Cardiac muscle cell (in vitro differentiated cells and primary cell): ENCODE measurements around the gene SOX21. TPM values are rescaled to one million over a fixed set of nuclear protein-coding genes. Genes with fewer than 3 reads are reported as not detected.

Experiments used
- DNase-seq, 2 donors: peaks; one replicate each; pipeline versions ENCODE4 v3.0.0 to v3.0.0-alpha.2; 2010 to 2017; ENCODE audit warnings: low read depth in 1 of 2, low spot score in 1 of 2
- H3K27ac ChIP-seq: fragments of 200-600 bp; sonication (generic); 2 replicates; pipeline ENCODE4 v1.5.1; 2016
- H3K27me3 ChIP-seq: fragments of 200-600 bp; sonication (generic); 2 replicates; pipeline ENCODE4 v1.6.0; 2016; ENCODE audit warnings: control low read depth
- H3K36me3 ChIP-seq: fragments of 200-600 bp; sonication (generic); 2 replicates; pipeline ENCODE4 v1.5.1; 2016; ENCODE audit warnings: control low read depth
- H3K4me1 ChIP-seq: fragments of 200-600 bp; sonication (generic); 2 replicates; pipeline ENCODE4 v1.8.1; 2017; ENCODE audit warnings: low read depth, mild to moderate bottlenecking, mixed run types
- H3K4me3 ChIP-seq: fragments of 200-600 bp; sonication (generic); 2 replicates; pipeline ENCODE4 v1.5.1; 2016; ENCODE audit warnings: mild to moderate bottlenecking
- H3K9me3 ChIP-seq: fragments of 200-600 bp; sonication (generic); 2 replicates; pipeline ENCODE4 v1.5.1; 2017; ENCODE audit warnings: low read depth, mild to moderate bottlenecking, control low read depth
- CTCF ChIP-seq: IDR thresholded peaks from 2 replicates; pipeline ENCODE4 v1.5.1; 2012; ENCODE audit warnings: low read depth, mild to moderate bottlenecking, low read length
- polyA plus RNA-seq: library from polyadenylated mRNA; unstranded; fragments of >200 nt; fragmentation: Nextera tagmentation; extraction: Ambion mirVana; gene quantifications from 2 replicates; pipeline ENCODE4 v1.2.1, GENCODE V29; 2016
- total RNA-seq: library from RNA; depleted of rRNA; stranded (reverse); fragments of >200 nt; gene quantifications from 2 replicates; pipeline ENCODE4 v1.2.3, GENCODE V29; 2016

The SOX21 gene
- total and polyA plus RNA-seq, 2 experiments from 2014 or later = not detected

GRCh38 chr13:94707400-94708021 lies 4.8 kb downstream of the SOX21 start:
- H3K4me3 ChIP-seq = no peak overlapping the region
- no peak overlapping the region for H3K27ac ChIP-seq
- no peaks in the 10 kb centered on the region for H3K4me1 ChIP-seq
- H3K27me3 ChIP-seq = peaks cover 100% of the 10 kb centered on the region
- no peak for TF ChIP-seq CTCF
- DNase-seq = no peak
- H3K9me3 ChIP-seq = no peaks in the 10 kb centered on the region
- no peaks in the 10 kb centered on the region for H3K36me3 ChIP-seq

GRCh38 chr13:94706843-94707399 lies 5.4 kb downstream of the SOX21 start:
- Histone ChIP-seq H3K4me3 (no peak overlapping the region), H3K27ac (no peak overlapping the region), H3K36me3 (no peaks in the 10 kb centered on the region), H3K4me1 (no peaks in the 10 kb centered on the region), H3K27me3 (peaks cover 100% of the 10 kb centered on the region), H3K9me3 (no peaks in the 10 kb centered on the region)
- DNase-seq = no peak
- TF ChIP-seq CTCF = no peak

- Histone ChIP-seq H3K9me3 (no peaks in the 10 kb centered on the region), H3K27me3 (peaks cover 100% of the 10 kb centered on the region), H3K36me3 (no peaks in the 10 kb centered on the region), H3K4me1 (no peaks in the 10 kb centered on the region), H3K27ac (no peak overlapping the region), H3K4me3 (no peak overlapping the region)
- no peak for TF ChIP-seq CTCF
- no peak for DNase-seq
These were observed 6.1 kb downstream of the SOX21 start for GRCh38 chr13:94706101-94706842.

GRCh38 chr13:94705081-94706030 lies 7.0 kb downstream of the SOX21 start:
- no peak overlapping the region for H3K27ac ChIP-seq
- no peaks in the 10 kb centered on the region for H3K4me1 ChIP-seq
- TF ChIP-seq CTCF = no peak
- H3K4me3 ChIP-seq = no peak overlapping the region
- H3K27me3 ChIP-seq = peaks cover 100% of the 10 kb centered on the region
- H3K36me3 ChIP-seq = no peaks in the 10 kb centered on the region
- no peak for DNase-seq
- no peaks in the 10 kb centered on the region for H3K9me3 ChIP-seq

- peaks cover 100% of the 10 kb centered on the region for H3K27me3 ChIP-seq
- no peak overlapping the region for H3K4me3 ChIP-seq
These were observed 7.8 kb downstream of the SOX21 start for GRCh38 chr13:94704377-94705080.

More at GRCh38 chr13:94704377-94705080, 7.8 kb downstream of the SOX21 start:
- no peak overlapping the region for H3K27ac ChIP-seq
- DNase-seq = no peak
- no peaks in the 10 kb centered on the region for H3K4me1 ChIP-seq
- no peaks in the 10 kb centered on the region for H3K36me3 ChIP-seq
- no peak for TF ChIP-seq CTCF
- H3K9me3 ChIP-seq = no peaks in the 10 kb centered on the region
